Upper lobe of left lung (tissue), 6 donors: Measurements from ENCODE around the gene MBIP. TPM values are rescaled to one million over a fixed set of nuclear protein-coding genes. Genes with fewer than 3 reads are reported as not detected.

ENCODE experiments used
- ATAC-seq, 2 donors: fragments of 200-7000 bp; cut with Tn5 transposase; one replicate each; pipeline ENCODE4 v1.9.1; 2022; ENCODE audit warnings: mild to moderate bottlenecking in 2 of 2, moderate library complexity in 2 of 2; ENCODE audit not compliant: low FRiP score in 2 of 2
- DNase-seq, 2 donors: peaks; one replicate each; pipeline ENCODE4 v3.0.0-alpha.2; 2019 to 2020
- H3K27ac ChIP-seq, 4 donors: fragments of 200-600 bp; sonication (generic); one replicate each; pipeline ENCODE4 v1.5.1; 2016 to 2019
- H3K27me3 ChIP-seq, 4 donors: fragments of 200-600 bp; sonication (generic); one replicate each; pipeline ENCODE4 v1.5.1; 2017 to 2019
- H3K36me3 ChIP-seq, 4 donors: fragments of 200-600 bp; sonication (generic); one replicate each; pipeline ENCODE4 v1.5.1; 2016 to 2019
- H3K4me1 ChIP-seq, 4 donors: fragments of 200-600 bp; sonication (generic); one replicate each; pipeline ENCODE4 v1.5.1; 2018 to 2019
- H3K4me3 ChIP-seq, 4 donors: fragments of 200-600 bp; sonication (generic); one replicate each; pipeline ENCODE4 v1.5.1; 2017 to 2019; ENCODE audit warnings: mild to moderate bottlenecking in 2 of 4, moderate library complexity in 1 of 4
- H3K9me3 ChIP-seq, 4 donors: fragments of 200-600 bp; sonication (generic); one replicate each; pipeline ENCODE4 v1.5.1; 2018 to 2019
- EP300 ChIP-seq, 4 donors: sonication (generic); formaldehyde crosslinking; IDR thresholded peaks; one replicate each; pipeline ENCODE4 v1.5.1; 2017; ENCODE audit warnings: antibody characterized with exemption in 4 of 4, control low read depth in 2 of 4
- POLR2A ChIP-seq, 4 donors: fragments of 450-650 bp; IDR thresholded peaks; one replicate each; pipeline ENCODE4 v1.5.1; 2016 to 2017; ENCODE audit warnings: antibody characterized with exemption in 4 of 4, mild to moderate bottlenecking in 2 of 4
- POLR2AphosphoS5 ChIP-seq, 2 donors: sonication (generic); formaldehyde crosslinking; IDR thresholded peaks; one replicate each; pipeline ENCODE4 v1.5.1; 2017; ENCODE audit warnings: antibody characterized with exemption in 2 of 2
- WGBS, 2 donors: methylation state at CpG; one replicate each; pipeline ENCODE4 v1.1.5; 2017 to 2018; 5-methylcytosine and 5-hydroxymethylcytosine counted together
- total RNA-seq, 6 donors: library from RNA; depleted of rRNA in 4 of 6; stranded (reverse); fragments of >200 nt in 4 of 6; gene quantifications; one replicate each; pipeline versions ENCODE4 v1.1.0 to v1.2.1, GENCODE V29; 2016 to 2021
- TF ChIP-seq, protein P1 (sequence below), 6 experiments: fragments of 450-650 bp in 4 of 6; fragments of 200-600 bp in 2 of 6; sonication (generic) in 2 of 6; IDR thresholded peaks; one replicate each; pipeline ENCODE4 v1.5.1; 2016 to 2019; ENCODE audit warnings: antibody characterized with exemption in 6 of 6
- donor health status: DM: no; HTN: no; CAD: no; lungs with moderate emphysema.
- donor health status: DM: no; HTN: yes; CAD: no; lungs with severe emphysema.

Gene MBIP
- total RNA-seq, 6 donors from 2014 or later, result 65.0 to 264 (median 133) TPM

DNA sequence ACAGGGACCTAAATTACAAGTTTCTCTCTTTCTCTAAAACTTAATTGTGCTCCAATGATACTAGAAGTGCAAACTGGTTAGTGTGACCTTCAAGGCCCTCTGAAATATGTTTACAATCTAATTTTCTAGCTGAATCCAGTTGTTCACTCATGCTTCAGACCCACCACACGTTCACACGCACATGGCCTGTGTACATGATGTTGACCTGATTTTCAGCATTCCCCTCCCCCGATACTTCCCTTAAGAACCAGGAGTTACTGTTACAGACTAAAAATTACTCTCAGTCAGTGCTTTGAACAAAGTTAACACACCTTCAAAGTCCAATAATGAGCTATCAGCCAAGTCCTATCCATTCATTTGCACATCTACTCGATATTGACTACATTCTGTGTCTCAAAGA is 16.5 kb downstream of the MBIP start:
- WGBS, 2 donors, result 72 to 74% methylated on average over 4 of the region's 4 CpGs
- no peak overlapping the region for H3K4me3 ChIP-seq
- no peaks in the 10 kb centered on the region for H3K27me3 ChIP-seq
- H3K27ac ChIP-seq, result peak overlapping the region in 1 of 4 donors; percentile 4
- no peaks in the 10 kb centered on the region for H3K9me3 ChIP-seq
- no peak for TF ChIP-seq POLR2A (IDR thresholded peaks at IDR 0.05)
- TF ChIP-seq EP300 (IDR thresholded peaks at IDR 0.05), result no peak
- TF ChIP-seq, protein P1, sequence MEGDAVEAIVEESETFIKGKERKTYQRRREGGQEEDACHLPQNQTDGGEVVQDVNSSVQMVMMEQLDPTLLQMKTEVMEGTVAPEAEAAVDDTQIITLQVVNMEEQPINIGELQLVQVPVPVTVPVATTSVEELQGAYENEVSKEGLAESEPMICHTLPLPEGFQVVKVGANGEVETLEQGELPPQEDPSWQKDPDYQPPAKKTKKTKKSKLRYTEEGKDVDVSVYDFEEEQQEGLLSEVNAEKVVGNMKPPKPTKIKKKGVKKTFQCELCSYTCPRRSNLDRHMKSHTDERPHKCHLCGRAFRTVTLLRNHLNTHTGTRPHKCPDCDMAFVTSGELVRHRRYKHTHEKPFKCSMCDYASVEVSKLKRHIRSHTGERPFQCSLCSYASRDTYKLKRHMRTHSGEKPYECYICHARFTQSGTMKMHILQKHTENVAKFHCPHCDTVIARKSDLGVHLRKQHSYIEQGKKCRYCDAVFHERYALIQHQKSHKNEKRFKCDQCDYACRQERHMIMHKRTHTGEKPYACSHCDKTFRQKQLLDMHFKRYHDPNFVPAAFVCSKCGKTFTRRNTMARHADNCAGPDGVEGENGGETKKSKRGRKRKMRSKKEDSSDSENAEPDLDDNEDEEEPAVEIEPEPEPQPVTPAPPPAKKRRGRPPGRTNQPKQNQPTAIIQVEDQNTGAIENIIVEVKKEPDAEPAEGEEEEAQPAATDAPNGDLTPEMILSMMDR (IDR thresholded peaks at IDR 0.05), result no peak
- TF ChIP-seq POLR2AphosphoS5 (IDR thresholded peaks at IDR 0.05), result no peak
- DNase-seq (no peak), ATAC-seq (no peak)
- peaks cover 0 to 8% (median 1%) of the 10 kb centered on the region in 4 donors for H3K4me1 ChIP-seq
- peaks cover 26 to 89% (median 31%) of the 10 kb centered on the region in 4 donors for H3K36me3 ChIP-seq

DNA sequence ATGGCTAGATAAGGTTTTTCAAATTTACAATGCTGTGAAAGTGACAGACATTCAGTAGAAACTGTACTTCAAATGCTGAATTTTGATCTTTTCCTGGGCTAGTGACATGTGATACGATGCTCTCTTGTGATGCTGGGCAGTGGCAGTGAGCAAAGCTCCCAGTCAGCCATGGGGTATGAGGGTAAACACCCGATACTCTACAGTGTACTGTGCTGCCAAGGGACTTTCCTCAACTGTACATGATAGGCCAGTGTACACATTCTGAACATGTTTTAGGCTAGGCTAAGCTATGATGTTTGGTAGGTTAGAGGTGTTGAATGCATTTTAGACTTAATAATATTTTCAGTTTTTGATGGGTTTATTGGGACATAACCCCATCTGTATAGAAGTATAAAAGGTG is 17.6 kb downstream of the MBIP start:
- H3K27me3 ChIP-seq, result no peaks in the 10 kb centered on the region
- ATAC-seq (peak in 1 of 2 donors; percentile 68), DNase-seq (no peak)
- H3K4me1 ChIP-seq, result peaks cover 0 to 8% (median 1%) of the 10 kb centered on the region in 4 donors
- no peaks in the 10 kb centered on the region for H3K9me3 ChIP-seq
- WGBS, 2 donors, result 63 to 82% methylated on average over 2 of the region's 2 CpGs
- no peak overlapping the region for H3K27ac ChIP-seq
- no peak overlapping the region for H3K4me3 ChIP-seq
- peaks cover 19 to 89% (median 31%) of the 10 kb centered on the region in 4 donors for H3K36me3 ChIP-seq
- TF ChIP-seq, protein P1 (IDR thresholded peaks at IDR 0.05), result no peak
- TF ChIP-seq POLR2A (IDR thresholded peaks at IDR 0.05) (no peak), EP300 (IDR thresholded peaks at IDR 0.05) (no peak), POLR2AphosphoS5 (IDR thresholded peaks at IDR 0.05) (no peak)

DNA sequence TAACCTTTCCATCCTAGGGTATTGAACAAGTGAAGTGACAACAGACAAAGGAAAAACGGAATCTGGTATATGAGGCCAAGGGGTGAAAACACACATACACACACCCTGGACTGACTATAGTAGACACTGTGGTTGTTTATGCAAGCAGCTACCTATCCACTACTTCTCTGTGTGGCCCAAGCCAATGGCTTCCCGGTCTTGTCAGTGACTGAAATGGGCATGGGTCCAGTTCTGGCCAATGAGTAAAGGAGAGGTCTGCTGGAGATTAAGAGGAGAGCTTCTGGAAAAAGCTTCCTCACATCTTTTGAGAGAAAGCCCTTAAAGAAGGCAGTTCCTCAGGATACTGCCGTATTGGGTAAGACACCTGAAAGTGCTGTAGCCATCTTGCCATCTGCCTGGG is 19.3 kb downstream of the MBIP start:
- peaks cover 25 to 87% (median 32%) of the 10 kb centered on the region in 4 donors for H3K36me3 ChIP-seq
- 66 to 79% methylated on average over 3 of the region's 3 CpGs for WGBS, 2 donors
- DNase-seq (peak in 1 of 2 donors; percentile 56), ATAC-seq (no peak)
- no peaks in the 10 kb centered on the region for H3K9me3 ChIP-seq
- no peak for TF ChIP-seq EP300 (IDR thresholded peaks at IDR 0.05)
- TF ChIP-seq, protein P1 (IDR thresholded peaks at IDR 0.05), result no peak
- no peak for TF ChIP-seq POLR2AphosphoS5 (IDR thresholded peaks at IDR 0.05)
- TF ChIP-seq POLR2A (IDR thresholded peaks at IDR 0.05), result no peak
- no peaks in the 10 kb centered on the region for H3K27me3 ChIP-seq
- no peak overlapping the region for H3K27ac ChIP-seq
- H3K4me3 ChIP-seq, result no peak overlapping the region
- H3K4me1 ChIP-seq, result peaks cover 0 to 6% (median 1%) of the 10 kb centered on the region in 4 donors

DNA sequence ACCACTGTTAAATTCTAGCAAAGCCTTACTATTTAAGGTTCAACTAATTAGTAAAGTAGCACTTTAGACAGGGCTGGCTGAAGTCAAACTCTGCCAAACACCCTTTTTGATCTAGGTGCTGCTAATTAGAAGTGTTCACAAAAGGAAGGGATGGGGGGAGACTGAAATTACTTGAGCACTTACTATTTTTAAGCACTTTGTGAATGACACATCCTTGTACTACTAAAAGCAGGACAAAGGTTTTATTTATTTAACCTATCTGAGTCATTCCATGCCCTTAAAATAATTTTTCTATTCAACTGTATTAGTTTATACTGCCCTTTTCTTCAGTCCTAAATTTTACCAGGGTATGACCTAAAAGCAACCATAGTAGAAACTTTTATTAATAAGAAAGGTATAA is 20.1 kb downstream of the MBIP start:
- Histone ChIP-seq H3K4me3 (no peak overlapping the region), H3K27ac (no peak overlapping the region), H3K9me3 (no peaks in the 10 kb centered on the region), H3K36me3 (peaks cover 24 to 79% (median 28%) of the 10 kb centered on the region in 4 donors), H3K4me1 (peaks cover 0 to 2% (median 0%) of the 10 kb centered on the region in 4 donors), H3K27me3 (no peaks in the 10 kb centered on the region)
- ATAC-seq, result no peak
- TF ChIP-seq, protein P1 (IDR thresholded peaks at IDR 0.05), result no peak
- TF ChIP-seq POLR2A (IDR thresholded peaks at IDR 0.05) (no peak), POLR2AphosphoS5 (IDR thresholded peaks at IDR 0.05) (no peak), EP300 (IDR thresholded peaks at IDR 0.05) (no peak)
- DNase-seq, result no peak
